ENCODE measurements around the gene UNC93B1. TPM values are rescaled to one million over a fixed set of nuclear protein-coding genes. Genes with fewer than 3 reads are reported as not detected.

UNC93B1 gene
- total and polyA plus RNA-seq, 8 donors, result 11.6 to 215 (median 35.1) TPM

DNA sequence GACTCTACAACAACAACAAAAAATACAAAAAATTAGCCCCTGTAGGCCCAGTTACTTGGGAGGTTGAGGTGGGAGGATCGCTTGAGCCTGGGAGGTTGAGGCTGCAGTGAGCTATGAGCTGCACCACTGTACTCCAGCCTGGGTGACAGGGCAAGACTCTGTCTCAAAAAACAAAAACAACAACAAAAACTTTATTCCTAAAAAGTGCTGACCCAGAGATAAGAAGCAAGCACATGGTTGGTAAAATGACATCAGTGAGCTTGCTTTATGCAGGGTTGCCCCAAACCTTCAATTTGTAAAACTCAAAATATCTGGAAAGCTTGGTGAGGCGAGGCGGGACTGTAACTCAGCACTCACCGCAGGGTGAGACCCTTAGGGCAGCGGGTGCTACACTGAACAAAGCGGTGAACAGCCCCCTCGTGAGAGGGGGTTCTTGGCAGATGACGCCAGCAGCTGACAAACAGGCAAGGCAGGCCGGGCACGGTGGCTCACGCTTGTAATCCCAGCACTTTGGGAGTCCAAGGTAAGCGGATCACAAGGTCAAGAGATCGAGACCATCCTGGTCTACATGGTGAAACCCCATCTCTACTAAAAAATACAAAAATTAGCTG lies 31.5 kb upstream of the UNC93B1 start:
- H3K4me3 ChIP-seq, result no peak overlapping the region
- H3K27ac ChIP-seq, result peak overlapping the region in 2 of 5 donors; percentile 92 to 93
- DNase-seq, result no peak
- TF ChIP-seq EP300 (IDR thresholded peaks at IDR 0.05), result no peak
- TF ChIP-seq POLR2A (IDR thresholded peaks at IDR 0.05), result no peak
- TF ChIP-seq, protein P1, sequence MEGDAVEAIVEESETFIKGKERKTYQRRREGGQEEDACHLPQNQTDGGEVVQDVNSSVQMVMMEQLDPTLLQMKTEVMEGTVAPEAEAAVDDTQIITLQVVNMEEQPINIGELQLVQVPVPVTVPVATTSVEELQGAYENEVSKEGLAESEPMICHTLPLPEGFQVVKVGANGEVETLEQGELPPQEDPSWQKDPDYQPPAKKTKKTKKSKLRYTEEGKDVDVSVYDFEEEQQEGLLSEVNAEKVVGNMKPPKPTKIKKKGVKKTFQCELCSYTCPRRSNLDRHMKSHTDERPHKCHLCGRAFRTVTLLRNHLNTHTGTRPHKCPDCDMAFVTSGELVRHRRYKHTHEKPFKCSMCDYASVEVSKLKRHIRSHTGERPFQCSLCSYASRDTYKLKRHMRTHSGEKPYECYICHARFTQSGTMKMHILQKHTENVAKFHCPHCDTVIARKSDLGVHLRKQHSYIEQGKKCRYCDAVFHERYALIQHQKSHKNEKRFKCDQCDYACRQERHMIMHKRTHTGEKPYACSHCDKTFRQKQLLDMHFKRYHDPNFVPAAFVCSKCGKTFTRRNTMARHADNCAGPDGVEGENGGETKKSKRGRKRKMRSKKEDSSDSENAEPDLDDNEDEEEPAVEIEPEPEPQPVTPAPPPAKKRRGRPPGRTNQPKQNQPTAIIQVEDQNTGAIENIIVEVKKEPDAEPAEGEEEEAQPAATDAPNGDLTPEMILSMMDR (IDR thresholded peaks at IDR 0.05), result no peak
- no peak for TF ChIP-seq POLR2AphosphoS5 (IDR thresholded peaks at IDR 0.05)
- no peaks in the 10 kb centered on the region for H3K27me3 ChIP-seq
- H3K36me3 ChIP-seq, result peaks cover 15 to 43% (median 40%) of the 10 kb centered on the region in 4 donors
- H3K4me1 ChIP-seq, result peaks cover 56 to 87% (median 75%) of the 10 kb centered on the region in 4 donors
- intact Hi-C loops (cut with DNase I; ENCODE audit: low total_unique reads), result no loop called here
- WGBS, 5 donors, result 83 to 92% (median 90%) methylated on average over 13 of the region's 13 CpGs
- H3K9me3 ChIP-seq, result no peaks in the 10 kb centered on the region

DNA sequence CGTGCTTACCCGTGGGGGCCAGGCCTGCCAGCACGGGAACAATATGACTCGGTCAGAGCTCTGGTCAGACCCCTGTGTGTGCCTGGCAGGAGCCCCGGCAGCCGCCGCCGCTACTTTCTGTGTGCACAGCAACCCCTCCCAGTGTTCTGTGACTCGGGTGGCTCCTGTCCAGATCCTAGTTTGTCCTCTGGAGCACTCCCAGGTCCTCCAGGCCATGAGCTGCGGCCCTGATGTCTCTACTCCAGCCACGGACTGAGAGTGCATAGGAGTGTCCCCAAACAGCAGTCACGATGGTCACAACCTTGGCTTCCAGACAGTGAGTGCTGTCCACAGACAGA lies 29.8 kb upstream of the UNC93B1 start:
- 30 to 79% (median 48%) methylated on average over 7 to 12 of the region's 12 CpGs for WGBS, 5 donors
- Histone ChIP-seq H3K36me3 (peaks cover 15 to 43% (median 40%) of the 10 kb centered on the region in 4 donors), H3K27ac (peak overlapping the region; percentile 37 to 68 (median 55)), H3K4me1 (peaks cover 47 to 83% (median 68%) of the 10 kb centered on the region in 4 donors), H3K9me3 (no peaks in the 10 kb centered on the region), H3K27me3 (no peaks in the 10 kb centered on the region), H3K4me3 (no peak overlapping the region)
- TF ChIP-seq POLR2AphosphoS5 (IDR thresholded peaks at IDR 0.05), result no peak
- TF ChIP-seq, protein P1 (IDR thresholded peaks at IDR 0.05), result no peak
- no peak for TF ChIP-seq POLR2A (IDR thresholded peaks at IDR 0.05)
- no peak for TF ChIP-seq EP300 (IDR thresholded peaks at IDR 0.05)
- peak in 1 of 2 donors; percentile 78 for DNase-seq
- intact Hi-C loops (cut with DNase I; ENCODE audit: low total_unique reads), result no loop called here

DNA sequence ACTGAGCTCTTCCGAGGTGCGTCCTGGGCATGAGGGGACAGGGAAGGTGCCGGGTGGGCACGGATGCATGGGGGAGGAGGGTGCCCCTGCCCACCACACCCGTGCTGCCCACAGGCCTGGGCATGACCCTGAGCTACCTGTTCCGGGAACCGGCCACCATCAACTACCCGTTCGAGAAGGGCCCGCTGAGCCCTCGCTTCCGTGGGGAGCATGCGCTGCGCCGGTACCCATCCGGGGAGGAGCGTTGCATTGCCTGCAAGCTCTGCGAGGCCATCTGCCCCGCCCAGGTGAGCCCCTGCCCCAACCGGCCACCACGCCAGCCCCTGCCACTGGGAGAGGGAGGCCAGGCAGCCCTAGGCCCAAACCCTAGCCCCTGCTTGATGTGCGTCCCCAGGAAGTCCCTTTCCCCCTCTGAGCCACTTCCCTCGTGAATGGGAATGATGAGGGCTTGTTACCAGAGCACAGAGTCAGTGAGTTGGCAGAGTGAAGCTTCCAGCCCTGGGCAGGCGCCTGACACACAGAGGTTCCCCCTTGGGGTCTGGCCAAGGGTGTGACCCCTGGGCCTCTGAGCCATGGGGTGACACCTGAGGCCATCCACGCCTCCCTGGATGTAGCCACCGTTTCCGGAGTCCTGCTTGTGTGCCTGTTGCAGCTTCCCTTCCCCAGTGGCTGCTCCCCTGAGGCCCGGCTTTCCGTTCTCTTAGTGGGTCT lies 29.3 kb upstream of the UNC93B1 start:
- DNase-seq, result no peak
- intact Hi-C loops (cut with DNase I; ENCODE audit: low total_unique reads), result no loop called here
- Histone ChIP-seq H3K4me3 (no peak overlapping the region), H3K4me1 (peaks cover 42 to 78% (median 63%) of the 10 kb centered on the region in 4 donors), H3K36me3 (peaks cover 15 to 43% (median 40%) of the 10 kb centered on the region in 4 donors), H3K27ac (peak overlapping the region; percentile 37 to 68 (median 55)), H3K27me3 (no peaks in the 10 kb centered on the region), H3K9me3 (no peaks in the 10 kb centered on the region)
- 77 to 91% (median 79%) methylated on average over 10 to 29 of the region's 29 CpGs for WGBS, 5 donors
- TF ChIP-seq, protein P1 (IDR thresholded peaks at IDR 0.05), result no peak
- TF ChIP-seq EP300 (IDR thresholded peaks at IDR 0.05), result no peak
- TF ChIP-seq POLR2AphosphoS5 (IDR thresholded peaks at IDR 0.05), result no peak
- TF ChIP-seq POLR2A (IDR thresholded peaks at IDR 0.05), result no peak

- WGBS, 5 donors, result 61 to 86% (median 65%) methylated on average over 6 to 9 of the region's 9 CpGs
- intact Hi-C loops (cut with DNase I; ENCODE audit: low total_unique reads), result no loop called here
- Histone ChIP-seq H3K27me3 (no peaks in the 10 kb centered on the region), H3K4me3 (peak overlapping the region in 1 of 4 donors; percentile 82), H3K4me1 (peaks cover 32 to 66% (median 51%) of the 10 kb centered on the region in 4 donors), H3K36me3 (peaks cover 15 to 54% (median 45%) of the 10 kb centered on the region in 4 donors), H3K9me3 (no peaks in the 10 kb centered on the region), H3K27ac (peak overlapping the region in 2 of 5 donors; percentile 90 to 92)
- TF ChIP-seq POLR2A (IDR thresholded peaks at IDR 0.05), result no peak
- DNase-seq, result no peak
These were observed 28.1 kb upstream of the UNC93B1 start for GRCh38 chr11:68032003-68032402.
